ENCODE measurements around the gene PEAR1.

Gene PEAR1

DNA sequence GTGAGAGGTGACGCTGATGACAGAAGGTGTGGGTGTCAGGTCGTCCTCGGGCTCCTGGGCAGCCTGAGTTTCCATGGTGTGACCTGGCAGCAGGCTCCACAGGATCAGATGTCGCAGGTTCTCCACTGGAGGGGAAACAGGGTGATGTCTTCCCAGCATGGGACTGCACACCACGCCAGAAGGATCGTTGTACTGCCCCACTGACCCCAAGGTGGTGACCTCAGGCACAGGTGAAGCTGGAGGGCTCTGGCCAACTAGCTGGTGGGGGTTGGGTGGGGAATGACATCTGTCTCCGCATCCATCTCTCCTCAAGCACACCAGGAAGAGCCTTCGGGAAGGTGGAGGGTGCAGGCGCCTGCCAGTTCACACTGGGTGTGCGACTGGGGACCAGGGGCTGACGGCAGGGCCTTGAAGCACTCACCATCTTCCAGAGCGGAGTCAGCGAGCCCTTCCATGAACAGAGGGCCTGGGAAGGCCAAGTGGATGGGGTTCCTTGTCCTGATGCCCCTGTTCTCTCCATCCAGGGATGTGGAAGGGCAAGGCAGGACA lies 46.3 kb downstream of the PEAR1 start:
- Histone ChIP-seq H3K36me3 (ENCODE audit: control insufficient read depth, insufficient read depth, low read length) (peaks cover 74% of the 10 kb centered on the region), H3K9ac (ENCODE audit: low read depth, low read length) (no peak overlapping the region)

DNA sequence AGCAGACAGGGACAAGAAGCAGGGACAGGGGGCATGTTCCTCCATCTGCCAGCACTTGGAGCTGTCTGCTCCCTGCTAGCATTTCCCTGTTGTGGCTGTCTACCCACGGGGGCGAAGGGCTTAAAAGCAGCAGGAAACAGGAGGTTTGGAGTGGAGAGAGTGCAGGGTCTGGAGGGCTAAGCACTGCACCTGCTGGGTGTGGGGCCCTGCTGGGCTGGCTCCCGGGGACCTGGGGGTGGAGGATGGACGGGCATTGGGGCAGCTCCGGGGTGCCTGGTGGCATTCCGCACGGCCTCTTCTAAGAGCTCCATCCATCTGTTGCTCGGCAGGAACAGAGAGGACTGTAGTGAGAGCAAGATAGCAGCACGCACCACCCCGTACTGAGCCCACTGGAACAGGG lies 48.2 kb downstream of the PEAR1 start:
- Histone ChIP-seq H3K27me3 (ENCODE audit: control insufficient read depth, insufficient read depth, low read length) (no peaks in the 10 kb centered on the region), H3K9me3 (ENCODE audit: control insufficient read depth, insufficient read depth, low read length) (no peaks in the 10 kb centered on the region), H3K9ac (ENCODE audit: low read depth, low read length) (no peak overlapping the region), H3K4me3 (ENCODE audit: low read depth, low read length) (no peak overlapping the region), H3K4me1 (ENCODE audit: control insufficient read depth, insufficient read depth, low read length) (no peaks in the 10 kb centered on the region), H3K36me3 (ENCODE audit: control insufficient read depth, insufficient read depth, low read length) (peaks cover 82% of the 10 kb centered on the region)

More for the DNA sequence above, 46.3 kb downstream of the PEAR1 start:
- no peaks in the 10 kb centered on the region for H3K4me1 ChIP-seq (ENCODE audit: control insufficient read depth, insufficient read depth, low read length)
- H3K9me3 ChIP-seq (ENCODE audit: control insufficient read depth, insufficient read depth, low read length): no peaks in the 10 kb centered on the region
- H3K27me3 ChIP-seq (ENCODE audit: control insufficient read depth, insufficient read depth, low read length): no peaks in the 10 kb centered on the region
- no peak overlapping the region for H3K4me3 ChIP-seq (ENCODE audit: low read depth, low read length)

DNA sequence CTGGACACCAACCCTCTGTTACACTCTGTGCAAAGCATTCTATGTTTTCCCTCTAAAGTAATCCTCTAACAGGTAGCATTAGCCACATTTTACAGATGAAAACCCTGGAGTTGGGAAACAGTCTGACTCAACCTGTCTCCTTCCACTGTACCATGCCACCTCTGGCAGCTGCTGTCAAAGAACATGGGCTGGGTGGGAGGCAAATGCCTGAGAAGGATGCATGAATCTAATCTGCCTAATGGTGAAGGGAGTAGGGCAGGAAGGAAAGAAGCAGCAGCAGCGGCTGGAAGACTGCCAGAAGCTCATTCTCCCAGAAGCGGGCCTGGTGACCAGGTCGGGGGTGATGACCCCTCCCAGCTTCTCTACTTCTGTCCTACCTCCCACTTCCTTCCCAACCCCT lies 48.7 kb downstream of the PEAR1 start:
- Histone ChIP-seq H3K9me3 (ENCODE audit: control insufficient read depth, insufficient read depth, low read length) (no peaks in the 10 kb centered on the region), H3K4me3 (ENCODE audit: low read depth, low read length) (no peak overlapping the region), H3K4me1 (ENCODE audit: control insufficient read depth, insufficient read depth, low read length) (no peaks in the 10 kb centered on the region), H3K36me3 (ENCODE audit: control insufficient read depth, insufficient read depth, low read length) (peaks cover 82% of the 10 kb centered on the region), H3K27me3 (ENCODE audit: control insufficient read depth, insufficient read depth, low read length) (no peaks in the 10 kb centered on the region), H3K9ac (ENCODE audit: low read depth, low read length) (no peak overlapping the region)

DNA sequence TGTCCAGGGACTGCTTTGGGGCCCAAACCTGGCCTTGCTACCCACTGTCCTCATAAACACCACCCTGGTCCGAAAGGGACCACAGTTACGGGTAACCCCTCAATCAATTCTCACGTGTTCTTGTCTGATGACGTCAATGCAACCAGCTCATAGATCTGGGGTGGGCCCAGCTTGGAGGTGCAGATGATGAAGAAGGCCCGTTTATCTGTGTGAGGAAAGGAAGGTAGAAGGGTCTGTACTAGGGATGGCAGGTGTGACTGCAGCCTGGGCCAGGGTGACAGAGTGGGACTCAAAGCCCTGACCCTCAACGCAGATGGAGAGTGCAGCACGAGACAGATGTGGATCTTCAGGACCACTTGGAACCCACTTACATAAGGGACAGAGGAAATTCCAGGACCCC lies 49.1 kb downstream of the PEAR1 start:
- Histone ChIP-seq H3K27me3 (ENCODE audit: control insufficient read depth, insufficient read depth, low read length) (no peaks in the 10 kb centered on the region), H3K36me3 (ENCODE audit: control insufficient read depth, insufficient read depth, low read length) (peaks cover 84% of the 10 kb centered on the region), H3K9ac (ENCODE audit: low read depth, low read length) (no peak overlapping the region), H3K4me1 (ENCODE audit: control insufficient read depth, insufficient read depth, low read length) (no peaks in the 10 kb centered on the region), H3K4me3 (ENCODE audit: low read depth, low read length) (no peak overlapping the region), H3K9me3 (ENCODE audit: control insufficient read depth, insufficient read depth, low read length) (no peaks in the 10 kb centered on the region)

DNA sequence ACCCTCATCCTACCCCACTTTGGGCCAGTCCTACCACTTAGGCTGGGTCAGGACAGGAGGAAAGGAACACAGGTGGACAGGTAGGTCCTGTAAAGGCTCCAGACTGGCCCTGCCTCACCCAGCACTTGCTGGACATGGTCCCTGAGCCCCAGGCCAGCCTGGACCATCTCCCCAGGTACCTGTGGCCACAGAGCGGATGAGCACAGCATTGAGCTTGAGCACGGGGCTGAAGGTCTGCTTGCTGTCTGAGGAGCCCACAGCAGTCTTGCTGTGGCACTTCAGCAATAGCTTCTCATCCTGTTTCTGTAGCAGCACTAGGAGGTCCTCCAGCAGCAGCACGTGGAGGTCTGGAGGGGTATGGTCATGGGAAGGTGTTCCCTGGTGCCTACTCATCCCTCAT lies 50.2 kb downstream of the PEAR1 start:
- peaks cover 88% of the 10 kb centered on the region for H3K36me3 ChIP-seq (ENCODE audit: control insufficient read depth, insufficient read depth, low read length)

DNA sequence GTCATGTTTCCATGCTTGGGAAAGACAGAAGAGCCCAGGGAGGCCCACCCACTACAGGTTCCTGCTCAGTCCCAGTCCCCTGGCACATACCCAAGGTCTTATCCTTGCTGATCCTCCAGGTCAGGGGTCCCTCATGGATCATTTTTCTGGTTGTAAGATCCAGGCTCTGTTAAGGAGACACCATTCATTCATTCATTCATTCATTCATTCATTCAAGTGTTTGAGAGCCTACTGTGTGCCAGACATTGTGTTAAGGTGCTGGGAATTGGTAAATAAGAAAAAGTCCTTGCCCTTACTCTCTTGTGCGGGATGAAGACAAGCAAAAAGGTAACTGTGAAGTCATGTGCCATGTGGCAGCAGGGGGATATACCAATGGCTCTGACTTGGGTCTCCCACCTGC lies 50.8 kb downstream of the PEAR1 start:
- Histone ChIP-seq H3K36me3 (ENCODE audit: control insufficient read depth, insufficient read depth, low read length) (peaks cover 83% of the 10 kb centered on the region), H3K4me3 (ENCODE audit: low read depth, low read length) (no peak overlapping the region), H3K27me3 (ENCODE audit: control insufficient read depth, insufficient read depth, low read length) (no peaks in the 10 kb centered on the region), H3K9ac (ENCODE audit: low read depth, low read length) (no peak overlapping the region), H3K9me3 (ENCODE audit: control insufficient read depth, insufficient read depth, low read length) (no peaks in the 10 kb centered on the region), H3K4me1 (ENCODE audit: control insufficient read depth, insufficient read depth, low read length) (no peaks in the 10 kb centered on the region)

More for the DNA sequence above, 50.2 kb downstream of the PEAR1 start:
- Histone ChIP-seq H3K4me3 (ENCODE audit: low read depth, low read length) (no peak overlapping the region), H3K4me1 (ENCODE audit: control insufficient read depth, insufficient read depth, low read length) (no peaks in the 10 kb centered on the region), H3K27me3 (ENCODE audit: control insufficient read depth, insufficient read depth, low read length) (no peaks in the 10 kb centered on the region), H3K9me3 (ENCODE audit: control insufficient read depth, insufficient read depth, low read length) (no peaks in the 10 kb centered on the region), H3K9ac (ENCODE audit: low read depth, low read length) (no peak overlapping the region)

DNA sequence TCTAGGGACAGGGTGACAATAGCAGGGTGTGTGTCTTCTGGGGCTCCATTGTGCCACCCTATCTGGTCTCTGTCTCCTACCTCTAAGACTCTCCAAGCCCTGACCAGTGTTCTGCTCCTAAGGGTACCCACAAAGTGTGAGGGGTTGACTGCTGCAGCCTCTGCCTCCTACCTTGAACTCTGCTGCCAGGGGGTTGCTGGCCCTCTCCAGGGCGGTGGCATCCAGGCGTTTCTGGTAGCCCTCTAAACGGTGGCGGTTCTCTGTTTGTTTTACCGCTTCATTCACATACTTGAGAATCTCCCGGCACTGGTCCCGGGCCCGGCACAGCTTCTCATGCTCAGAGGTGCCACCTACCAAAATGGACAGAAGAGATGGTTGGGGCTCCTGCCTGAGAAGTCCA lies 51.3 kb downstream of the PEAR1 start:
- no peaks in the 10 kb centered on the region for H3K4me1 ChIP-seq (ENCODE audit: control insufficient read depth, insufficient read depth, low read length)
- no peaks in the 10 kb centered on the region for H3K27me3 ChIP-seq (ENCODE audit: control insufficient read depth, insufficient read depth, low read length)
- H3K9me3 ChIP-seq (ENCODE audit: control insufficient read depth, insufficient read depth, low read length): no peaks in the 10 kb centered on the region
- peaks cover 77% of the 10 kb centered on the region for H3K36me3 ChIP-seq (ENCODE audit: control insufficient read depth, insufficient read depth, low read length)
- H3K9ac ChIP-seq (ENCODE audit: low read depth, low read length): no peak overlapping the region
- H3K4me3 ChIP-seq (ENCODE audit: low read depth, low read length): no peak overlapping the region

DNA sequence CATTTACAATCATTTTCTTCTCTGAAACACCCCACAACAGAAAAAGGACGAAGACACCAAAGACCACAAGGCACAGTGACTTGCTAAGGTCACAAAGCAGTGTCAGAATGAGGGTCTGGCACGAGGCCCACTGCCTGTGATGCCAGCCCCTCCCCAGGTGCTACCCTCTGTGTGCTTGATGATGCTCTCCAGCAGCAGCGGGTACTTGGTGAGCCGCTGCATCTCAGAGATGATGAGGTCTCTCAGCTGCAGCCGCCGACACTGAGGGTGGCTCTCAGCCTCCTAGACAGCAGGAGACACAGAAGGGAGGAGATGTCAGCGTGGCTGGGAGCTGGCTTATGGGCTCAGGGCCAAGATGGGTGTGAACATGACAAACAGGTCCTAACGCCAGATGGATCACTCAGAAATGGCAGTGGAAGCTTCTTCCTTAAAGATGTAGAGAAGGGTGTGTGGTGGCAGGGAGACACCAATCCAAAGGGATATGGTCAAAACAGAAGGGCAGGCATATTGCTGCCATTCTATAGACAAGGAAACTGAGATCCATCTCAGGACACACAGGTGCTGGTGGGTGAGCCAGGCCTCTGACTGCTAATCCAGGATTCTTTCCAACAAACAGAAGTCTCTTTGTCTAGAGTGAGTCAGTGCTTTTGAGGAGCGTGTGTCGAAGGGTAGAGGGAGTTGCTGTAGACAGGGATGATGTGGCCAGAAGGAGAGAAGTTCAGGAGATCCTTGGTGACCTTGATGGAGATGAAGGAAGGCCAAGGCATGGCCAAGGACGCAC lies 52.6 kb downstream of the PEAR1 start:
- H3K4me3 ChIP-seq (ENCODE audit: low read depth, low read length): no peak overlapping the region
- no peaks in the 10 kb centered on the region for H3K27me3 ChIP-seq (ENCODE audit: control insufficient read depth, insufficient read depth, low read length)
- no peaks in the 10 kb centered on the region for H3K9me3 ChIP-seq (ENCODE audit: control insufficient read depth, insufficient read depth, low read length)
- no peaks in the 10 kb centered on the region for H3K4me1 ChIP-seq (ENCODE audit: control insufficient read depth, insufficient read depth, low read length)
- H3K9ac ChIP-seq (ENCODE audit: low read depth, low read length): no peak overlapping the region
- peaks cover 65% of the 10 kb centered on the region for H3K36me3 ChIP-seq (ENCODE audit: control insufficient read depth, insufficient read depth, low read length)

DNA sequence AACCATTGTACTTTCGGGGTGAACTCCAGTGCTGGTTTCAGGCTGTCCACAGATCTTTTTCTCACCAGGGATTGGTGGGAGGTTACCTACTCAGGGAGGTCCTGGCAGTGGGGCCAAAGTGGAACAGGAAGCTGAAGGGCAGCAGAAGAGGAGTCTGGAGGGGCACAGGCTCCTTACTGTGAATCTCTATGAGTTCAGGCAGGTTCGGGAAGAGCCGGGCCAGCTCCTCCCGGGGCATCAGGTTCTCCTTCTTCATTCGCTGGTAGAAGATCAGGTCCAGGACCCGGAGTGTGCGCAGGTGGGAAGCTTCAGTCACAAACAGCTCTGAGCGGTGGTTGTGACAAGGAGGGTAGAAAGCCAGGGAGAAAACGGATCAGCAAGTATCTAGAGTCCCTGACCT lies 53.6 kb downstream of the PEAR1 start:
- no peak overlapping the region for H3K4me3 ChIP-seq (ENCODE audit: low read depth, low read length)
- no peaks in the 10 kb centered on the region for H3K4me1 ChIP-seq (ENCODE audit: control insufficient read depth, insufficient read depth, low read length)
- peaks cover 62% of the 10 kb centered on the region for H3K36me3 ChIP-seq (ENCODE audit: control insufficient read depth, insufficient read depth, low read length)
- H3K27me3 ChIP-seq (ENCODE audit: control insufficient read depth, insufficient read depth, low read length): no peaks in the 10 kb centered on the region
- H3K9me3 ChIP-seq (ENCODE audit: control insufficient read depth, insufficient read depth, low read length): no peaks in the 10 kb centered on the region
- no peak overlapping the region for H3K9ac ChIP-seq (ENCODE audit: low read depth, low read length)

DNA sequence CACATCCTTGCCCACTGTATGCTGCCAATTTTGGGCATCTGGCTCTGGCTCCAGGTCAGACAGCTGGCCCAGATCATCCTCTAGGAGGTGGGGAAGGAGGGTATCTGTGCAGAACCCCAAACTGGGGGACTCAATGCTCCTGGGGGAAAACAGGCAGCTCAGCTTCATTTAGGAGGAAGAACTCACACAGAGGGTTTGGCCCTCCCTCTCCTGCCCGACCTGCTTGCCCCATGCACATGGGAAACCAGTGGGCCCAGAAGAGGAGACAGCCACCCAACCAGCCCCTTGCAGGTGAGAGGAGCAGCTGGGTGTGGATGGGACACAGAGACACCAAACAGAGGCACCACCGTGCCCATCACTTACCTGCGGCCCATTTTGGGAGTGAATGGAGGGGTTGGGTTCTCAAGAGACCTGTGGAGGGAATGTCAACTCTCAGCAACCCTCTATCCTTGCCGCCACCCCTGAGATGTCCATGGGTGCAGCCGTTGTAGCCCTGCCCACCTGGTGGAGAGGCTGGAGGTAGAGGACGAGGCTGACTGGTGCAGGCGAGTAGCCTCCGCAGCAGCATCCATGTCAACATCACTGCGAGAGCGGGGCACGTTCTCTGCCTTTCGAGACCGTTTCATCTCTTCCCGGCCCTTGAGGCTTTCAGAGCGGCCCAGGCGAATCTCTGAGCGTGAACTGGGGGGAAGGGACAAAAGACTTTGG lies 54.5 kb downstream of the PEAR1 start:
- no peak overlapping the region for H3K9ac ChIP-seq (ENCODE audit: low read depth, low read length)
- H3K4me1 ChIP-seq (ENCODE audit: control insufficient read depth, insufficient read depth, low read length): no peaks in the 10 kb centered on the region
- no peak overlapping the region for H3K4me3 ChIP-seq (ENCODE audit: low read depth, low read length)
- H3K36me3 ChIP-seq (ENCODE audit: control insufficient read depth, insufficient read depth, low read length): peaks cover 57% of the 10 kb centered on the region
- H3K9me3 ChIP-seq (ENCODE audit: control insufficient read depth, insufficient read depth, low read length): no peaks in the 10 kb centered on the region
- H3K27me3 ChIP-seq (ENCODE audit: control insufficient read depth, insufficient read depth, low read length): no peaks in the 10 kb centered on the region

DNA sequence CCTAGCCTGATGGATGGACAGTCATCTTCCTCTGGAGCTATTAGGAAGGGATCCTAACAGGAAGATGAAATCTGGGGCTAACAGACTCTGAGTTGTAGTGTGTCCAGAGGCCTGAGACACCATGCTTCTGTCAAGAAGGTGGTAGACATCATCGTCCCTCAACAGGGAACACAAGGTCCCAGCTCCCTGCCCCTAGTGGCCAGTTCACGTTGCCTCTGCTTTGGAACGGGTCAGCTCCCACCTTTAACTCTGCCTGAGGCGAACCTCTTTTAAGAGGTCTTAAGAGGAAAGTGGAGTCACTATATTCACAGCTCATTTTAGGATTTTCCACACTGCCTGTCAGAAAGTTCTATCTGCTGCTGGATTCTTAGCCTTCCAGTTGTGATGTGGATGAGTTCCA lies 55.2 kb downstream of the PEAR1 start:
- Histone ChIP-seq H3K4me3 (ENCODE audit: low read depth, low read length) (no peak overlapping the region), H3K4me1 (ENCODE audit: control insufficient read depth, insufficient read depth, low read length) (no peaks in the 10 kb centered on the region), H3K27me3 (ENCODE audit: control insufficient read depth, insufficient read depth, low read length) (no peaks in the 10 kb centered on the region), H3K36me3 (ENCODE audit: control insufficient read depth, insufficient read depth, low read length) (peaks cover 53% of the 10 kb centered on the region), H3K9me3 (ENCODE audit: control insufficient read depth, insufficient read depth, low read length) (no peaks in the 10 kb centered on the region), H3K9ac (ENCODE audit: low read depth, low read length) (no peak overlapping the region)

DNA sequence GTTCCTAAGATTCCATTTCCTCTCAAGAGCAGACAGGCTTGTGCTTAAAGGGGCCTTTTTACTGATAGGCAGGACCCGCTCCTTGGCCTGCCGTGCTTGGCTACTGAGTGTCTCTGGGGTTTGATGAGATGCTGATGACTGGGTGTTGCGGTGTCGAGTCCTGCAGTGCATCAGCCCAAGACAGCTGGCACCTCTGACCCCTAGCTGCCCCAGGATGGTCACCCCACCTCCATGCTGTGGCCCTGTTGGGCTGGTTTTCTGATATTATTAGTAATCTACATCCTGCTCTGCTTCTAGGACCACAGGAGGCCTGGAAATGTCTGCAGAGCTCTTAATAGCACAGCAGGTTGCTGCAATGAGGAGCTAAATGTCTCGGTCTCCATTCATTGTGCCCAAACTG lies 55.6 kb downstream of the PEAR1 start:
- H3K27me3 ChIP-seq (ENCODE audit: control insufficient read depth, insufficient read depth, low read length): no peaks in the 10 kb centered on the region
- no peaks in the 10 kb centered on the region for H3K9me3 ChIP-seq (ENCODE audit: control insufficient read depth, insufficient read depth, low read length)
- no peak overlapping the region for H3K4me3 ChIP-seq (ENCODE audit: low read depth, low read length)
- H3K36me3 ChIP-seq (ENCODE audit: control insufficient read depth, insufficient read depth, low read length): peaks cover 50% of the 10 kb centered on the region
- no peaks in the 10 kb centered on the region for H3K4me1 ChIP-seq (ENCODE audit: control insufficient read depth, insufficient read depth, low read length)
- no peak overlapping the region for H3K9ac ChIP-seq (ENCODE audit: low read depth, low read length)
